ENCODE results near the gene UIMC1.

UIMC1 gene

DNA sequence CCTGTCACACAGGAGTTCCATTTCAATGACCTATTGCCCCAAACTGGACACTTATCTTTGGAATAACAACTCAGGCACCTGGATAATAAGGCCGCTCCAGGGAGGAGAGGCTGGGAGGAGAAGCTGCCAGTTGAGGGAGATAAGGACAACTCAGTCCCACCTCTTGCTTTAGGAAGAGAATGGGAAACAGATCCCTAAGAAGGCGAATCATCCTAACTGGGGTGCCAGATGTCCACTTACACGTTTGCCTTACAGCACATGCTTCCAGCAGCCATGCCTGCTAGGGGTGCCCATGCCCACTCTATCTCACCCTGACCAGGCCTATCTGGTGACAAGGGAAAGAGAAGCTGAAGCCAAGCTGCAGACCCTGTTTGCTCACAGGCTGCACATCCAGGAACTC, 113.9 kb downstream of the UIMC1 start:
- H3K4me3 ChIP-seq (ENCODE audit: low read depth, low read length), result no peak overlapping the region
- H3K9me3 ChIP-seq (ENCODE audit: control insufficient read depth, insufficient read depth, low read depth, low read length), result no peaks in the 10 kb centered on the region
- no peaks in the 10 kb centered on the region for H3K4me1 ChIP-seq (ENCODE audit: control insufficient read depth, insufficient read depth, low read length)
- no peak overlapping the region for H3K27ac ChIP-seq (ENCODE audit: extremely low read depth, low read depth, low read length)
- POLR2A ChIA-PET, result no interaction called here
- TF ChIP-seq, protein P1, sequence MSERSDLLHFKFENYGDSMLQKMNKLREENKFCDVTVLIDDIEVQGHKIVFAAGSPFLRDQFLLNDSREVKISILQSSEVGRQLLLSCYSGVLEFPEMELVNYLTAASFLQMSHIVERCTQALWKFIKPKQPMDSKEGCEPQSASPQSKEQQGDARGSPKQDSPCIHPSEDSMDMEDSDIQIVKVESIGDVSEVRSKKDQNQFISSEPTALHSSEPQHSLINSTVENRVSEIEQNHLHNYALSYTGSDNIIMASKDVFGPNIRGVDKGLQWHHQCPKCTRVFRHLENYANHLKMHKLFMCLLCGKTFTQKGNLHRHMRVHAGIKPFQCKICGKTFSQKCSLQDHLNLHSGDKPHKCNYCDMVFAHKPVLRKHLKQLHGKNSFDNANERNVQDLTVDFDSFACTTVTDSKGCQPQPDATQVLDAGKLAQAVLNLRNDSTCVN (tag by site-specific recombination; optimal IDR thresholded peaks at IDR 0.05), result no peak
- no peak for TF ChIP-seq ZNF510 (tag by site-specific recombination; IDR thresholded peaks at IDR 0.05; ENCODE audit: insufficient replicate concordance)
- TF ChIP-seq ZNF37A (tag by site-specific recombination; IDR thresholded peaks at IDR 0.05), result no peak
- TF ChIP-seq ZNF530 (tag by site-specific recombination; IDR thresholded peaks at IDR 0.05; ENCODE audit: low read depth), result no peak
- TF ChIP-seq HOXC10 (CRISPR knock-in tag; IDR thresholded peaks at IDR 0.05), result no peak
- TF ChIP-seq GLIS2 (tag by site-specific recombination; IDR thresholded peaks at IDR 0.05), result no peak
- TF ChIP-seq ZSCAN23 (tag by site-specific recombination; IDR thresholded peaks at IDR 0.05), result no peak
- TF ChIP-seq ZNF2 (tag by site-specific recombination; IDR thresholded peaks at IDR 0.05), result no peak
- no peak for TF ChIP-seq ZNF560 (tag by site-specific recombination; IDR thresholded peaks at IDR 0.05; ENCODE audit: borderline replicate concordance)
- TF ChIP-seq, protein P2, sequence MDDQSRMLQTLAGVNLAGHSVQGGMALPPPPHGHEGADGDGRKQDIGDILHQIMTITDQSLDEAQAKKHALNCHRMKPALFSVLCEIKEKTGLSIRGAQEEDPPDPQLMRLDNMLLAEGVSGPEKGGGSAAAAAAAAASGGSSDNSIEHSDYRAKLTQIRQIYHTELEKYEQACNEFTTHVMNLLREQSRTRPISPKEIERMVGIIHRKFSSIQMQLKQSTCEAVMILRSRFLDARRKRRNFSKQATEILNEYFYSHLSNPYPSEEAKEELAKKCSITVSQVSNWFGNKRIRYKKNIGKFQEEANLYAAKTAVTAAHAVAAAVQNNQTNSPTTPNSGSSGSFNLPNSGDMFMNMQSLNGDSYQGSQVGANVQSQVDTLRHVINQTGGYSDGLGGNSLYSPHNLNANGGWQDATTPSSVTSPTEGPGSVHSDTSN (CRISPR knock-in tag; IDR thresholded peaks at IDR 0.05), result no peak
- TF ChIP-seq ZNF501 (tag by site-specific recombination; IDR thresholded peaks at IDR 0.05), result no peak
- no peak for TF ChIP-seq ZNF354C (tag by site-specific recombination; IDR thresholded peaks at IDR 0.05; ENCODE audit: borderline replicate concordance, low read depth)
- TF ChIP-seq HOXA7 (CRISPR knock-in tag; IDR thresholded peaks at IDR 0.05; ENCODE audit: borderline replicate concordance), result no peak
- no peak for TF ChIP-seq YY1 (tag by site-specific recombination; IDR thresholded peaks at IDR 0.05)
- TF ChIP-seq ZSCAN16 (tag by site-specific recombination; IDR thresholded peaks at IDR 0.05), result no peak
- no peak for TF ChIP-seq ZNF76 (tag by site-specific recombination; IDR thresholded peaks at IDR 0.05; ENCODE audit: borderline replicate concordance, low read depth)
- TF ChIP-seq ZXDB (tag by site-specific recombination; IDR thresholded peaks at IDR 0.05), result no peak
- TF ChIP-seq ZNF521 (tag by site-specific recombination; IDR thresholded peaks at IDR 0.05), result no peak
- TF ChIP-seq ZNF23 (tag by site-specific recombination; IDR thresholded peaks at IDR 0.05; ENCODE audit: borderline replicate concordance), result no peak
- no peak for TF ChIP-seq GLIS1 (tag by site-specific recombination; IDR thresholded peaks at IDR 0.05)
- H3K36me3 ChIP-seq (ENCODE audit: control insufficient read depth in 2 of 2, insufficient read depth in 1 of 2, low read length in 2 of 2), result no peaks in the 10 kb centered on the region
- CTCF ChIA-PET, result interaction anchor here (0.6 to 1.0 kb wide), 2 partner anchors 11 to 232 kb away, joined by 3 to 4 read pairs; no protein-coding TSS in a partner anchor

DNA sequence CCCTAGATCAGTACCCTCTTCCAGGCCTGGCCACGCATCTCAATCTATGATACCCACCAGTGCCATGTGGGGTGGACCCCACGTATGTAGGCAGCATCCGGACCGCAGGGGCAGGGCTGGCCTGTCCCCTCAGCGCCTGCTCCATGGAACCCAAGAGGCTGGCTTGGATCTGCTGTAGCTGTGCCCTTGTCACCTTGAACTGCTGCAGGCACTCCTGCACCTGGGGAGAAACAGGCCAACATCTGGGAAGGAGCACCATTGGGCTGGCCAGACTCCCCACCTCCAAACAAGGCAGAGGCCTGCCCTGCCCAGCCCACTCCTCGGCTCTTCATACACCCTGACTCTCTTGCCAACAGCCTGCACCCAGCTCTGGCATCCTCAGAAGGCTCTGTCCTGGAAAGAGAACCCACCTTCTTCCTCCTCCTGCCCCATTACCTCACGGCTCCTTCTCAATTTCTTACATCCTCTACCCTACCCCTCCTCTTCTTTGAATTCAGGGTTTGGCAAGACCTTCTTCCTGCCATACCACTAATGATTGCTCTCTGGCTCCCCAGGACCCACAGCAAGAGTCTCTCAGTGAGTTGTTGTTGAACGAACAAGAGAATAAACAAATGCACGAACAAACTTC, 115.1 kb downstream of the UIMC1 start:
- H3K27ac ChIP-seq (ENCODE audit: extremely low read depth, low read depth, low read length), result no peak overlapping the region
- H3K4me1 ChIP-seq (ENCODE audit: control insufficient read depth, insufficient read depth, low read length), result no peaks in the 10 kb centered on the region
- no peaks in the 10 kb centered on the region for H3K36me3 ChIP-seq (ENCODE audit: control insufficient read depth in 2 of 2, insufficient read depth in 1 of 2, low read length in 2 of 2)
- no peaks in the 10 kb centered on the region for H3K9me3 ChIP-seq (ENCODE audit: control insufficient read depth, insufficient read depth, low read depth, low read length)
- no peak overlapping the region for H3K4me3 ChIP-seq (ENCODE audit: low read depth, low read length)
- ChIA-PET CTCF (no interaction called here), POLR2A (no interaction called here)
- TF ChIP-seq ZNF302 (tag by site-specific recombination; IDR thresholded peaks at IDR 0.05; ENCODE audit: low read depth), result no peak

All from HEK293 (cell line).